ENCODE measurements around the gene HCST.
"Not testable (repeated sequence)": the region's sequence is repeated elsewhere in the genome, so short reads cannot be mapped to it uniquely, and the experiment has no call there.

HCST gene

GRCh38 chr19:35882114-35882832 is 20.1 kb upstream of the HCST start:
- peak; percentile 61 for DNase-seq

DNA sequence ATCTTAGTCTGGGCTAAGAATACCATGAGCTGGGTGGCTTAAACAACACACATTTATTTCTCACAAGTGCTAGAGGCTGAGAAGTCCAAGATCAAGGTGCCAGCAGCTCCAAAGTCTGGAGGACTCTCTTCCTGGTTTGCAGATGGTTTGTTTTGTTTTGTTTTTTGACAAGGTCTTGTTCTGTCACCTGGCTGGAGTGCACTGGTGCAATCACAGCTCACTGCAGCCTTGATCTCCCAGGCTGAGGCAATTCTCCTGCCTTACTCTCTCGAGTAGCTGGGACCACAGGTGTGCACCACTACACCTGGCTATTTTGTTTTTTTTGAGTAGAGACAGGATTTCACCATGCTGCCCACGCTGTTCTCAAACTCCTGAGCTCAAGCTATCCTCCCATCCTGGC is 18.4 kb upstream of the HCST start:
- no peak for DNase-seq

GRCh38 chr19:35885225-35885738 is 17.0 kb upstream of the HCST start:
- DNase-seq: no peak

GRCh38 chr19:35885904-35886303 is 16.4 kb upstream of the HCST start:
- no peak for DNase-seq

GRCh38 chr19:35887197-35887596 is 15.1 kb upstream of the HCST start:
- no peak for DNase-seq

DNA sequence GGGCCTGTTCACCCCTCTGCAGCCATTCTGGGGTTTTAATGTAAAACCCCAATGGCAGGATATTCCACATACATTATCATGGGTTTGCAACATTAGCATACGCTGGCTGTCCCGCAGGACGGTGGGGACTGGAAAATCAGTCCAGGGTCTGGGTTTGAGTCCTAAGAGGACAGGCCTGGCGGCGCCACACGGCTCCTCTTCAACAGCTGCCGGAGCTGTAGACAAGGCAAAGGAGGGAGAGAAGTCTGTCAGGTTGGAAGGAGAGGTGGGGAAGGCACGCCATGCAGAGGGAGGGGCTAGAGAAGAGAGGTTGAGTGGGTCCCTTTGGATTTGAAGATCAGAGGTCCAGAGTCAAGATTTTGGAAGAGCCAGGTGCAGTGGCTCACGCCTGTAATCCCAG is 13.9 kb upstream of the HCST start:
- no peak for DNase-seq

DNA sequence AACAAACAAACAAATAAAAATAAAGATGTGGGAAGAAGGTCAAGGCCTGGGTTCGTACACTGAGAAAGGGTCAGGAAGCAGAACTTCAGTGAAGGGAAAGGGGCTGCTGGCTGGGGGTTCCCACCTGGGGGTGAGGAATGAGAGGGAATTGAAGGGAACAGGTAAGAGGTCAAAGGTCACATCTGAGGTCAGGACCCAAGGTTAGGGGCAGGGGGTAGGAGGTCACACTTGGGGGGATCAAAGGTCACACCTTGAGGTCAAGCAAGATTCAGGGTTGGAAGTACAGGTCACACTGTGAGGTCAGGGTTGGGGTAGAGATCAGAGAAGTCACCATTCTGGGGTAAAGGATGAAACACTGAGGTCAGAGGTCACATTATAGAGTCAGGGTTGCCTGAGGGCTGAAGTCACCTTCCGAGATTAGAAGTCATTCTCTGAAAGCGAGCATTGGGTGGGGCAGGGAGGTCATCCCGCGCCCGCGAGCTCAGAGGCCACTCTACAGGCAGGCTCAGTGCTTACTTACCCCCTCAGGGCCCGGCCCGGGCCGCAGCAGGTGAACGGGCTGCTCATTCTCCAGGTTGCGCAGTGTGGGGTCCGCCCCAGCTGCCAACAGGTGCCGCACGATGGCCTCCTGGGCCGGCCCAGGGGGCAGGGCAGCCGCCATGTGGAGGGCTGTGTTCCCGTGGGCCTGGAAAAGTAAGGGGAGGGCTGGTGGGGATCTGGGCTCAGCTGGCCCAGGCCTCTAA is 12.8 kb upstream of the HCST start:
- DNase-seq: no peak

DNA sequence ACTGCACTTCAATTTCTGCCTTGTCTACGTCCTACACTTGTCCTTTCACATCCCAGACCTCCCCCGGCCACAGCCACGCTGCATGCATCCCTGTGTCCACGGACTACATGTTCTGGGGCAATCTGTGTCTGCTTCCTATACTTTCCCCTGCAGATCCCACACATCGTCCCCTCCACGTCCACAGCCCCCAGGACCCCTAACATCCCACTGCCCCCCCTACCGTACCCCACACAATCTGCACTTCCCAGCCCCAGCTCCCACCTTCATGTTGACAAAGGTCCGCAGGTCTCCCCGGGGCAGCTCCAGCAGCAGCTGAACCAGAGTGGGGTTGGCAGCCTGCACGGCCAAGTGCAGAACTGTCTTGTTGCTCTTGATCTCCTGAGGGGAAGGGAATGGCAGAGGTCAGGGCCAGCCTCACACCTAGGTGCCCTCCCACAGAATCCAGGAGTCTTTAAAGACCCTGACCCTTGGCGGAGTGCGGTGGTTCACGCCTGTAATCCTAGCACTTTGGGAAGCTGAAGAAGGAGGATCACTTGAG is 12.1 kb upstream of the HCST start:
- DNase-seq: no peak

DNA sequence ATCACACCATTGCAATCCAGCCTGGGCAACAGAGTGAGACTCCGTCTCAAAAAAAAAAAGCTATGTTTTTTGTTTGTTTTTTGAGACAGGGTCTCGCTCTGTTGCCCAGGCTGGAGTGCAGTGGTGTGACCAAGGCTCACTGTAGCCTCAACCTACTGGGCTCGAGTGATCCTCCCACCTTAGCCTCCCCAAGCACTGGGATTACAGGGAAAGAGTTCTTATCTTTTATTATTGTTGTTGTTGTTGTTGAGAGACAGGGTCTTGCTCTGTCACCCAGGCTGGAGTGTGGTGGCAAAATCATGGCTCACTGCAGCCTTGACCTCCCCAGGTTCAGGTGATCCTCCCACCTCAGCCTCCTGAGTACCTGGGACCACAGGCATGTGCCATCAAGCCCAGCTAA is 10.5 kb upstream of the HCST start:
- not testable (repeated sequence) for DNase-seq

DNA sequence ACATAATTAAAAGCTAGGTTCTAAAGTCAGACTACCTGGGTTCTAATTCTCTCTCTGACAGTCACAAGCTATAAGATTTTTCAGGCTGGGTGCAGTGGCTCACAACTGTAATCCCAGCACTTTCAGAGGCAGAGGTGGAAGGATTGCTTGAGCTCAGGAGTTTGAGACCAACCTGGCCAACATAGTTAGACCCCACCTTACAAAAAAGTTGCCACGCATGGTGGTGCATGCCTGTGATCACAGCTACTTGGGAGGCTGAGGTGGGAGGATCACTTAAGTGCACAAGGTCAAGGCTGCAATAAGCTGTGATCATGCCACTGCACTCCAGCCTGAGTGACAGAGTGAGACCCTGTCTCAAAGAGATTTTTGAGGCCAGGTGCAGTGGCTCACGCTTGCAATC is 8.0 kb upstream of the HCST start:
- no peak for DNase-seq

DNA sequence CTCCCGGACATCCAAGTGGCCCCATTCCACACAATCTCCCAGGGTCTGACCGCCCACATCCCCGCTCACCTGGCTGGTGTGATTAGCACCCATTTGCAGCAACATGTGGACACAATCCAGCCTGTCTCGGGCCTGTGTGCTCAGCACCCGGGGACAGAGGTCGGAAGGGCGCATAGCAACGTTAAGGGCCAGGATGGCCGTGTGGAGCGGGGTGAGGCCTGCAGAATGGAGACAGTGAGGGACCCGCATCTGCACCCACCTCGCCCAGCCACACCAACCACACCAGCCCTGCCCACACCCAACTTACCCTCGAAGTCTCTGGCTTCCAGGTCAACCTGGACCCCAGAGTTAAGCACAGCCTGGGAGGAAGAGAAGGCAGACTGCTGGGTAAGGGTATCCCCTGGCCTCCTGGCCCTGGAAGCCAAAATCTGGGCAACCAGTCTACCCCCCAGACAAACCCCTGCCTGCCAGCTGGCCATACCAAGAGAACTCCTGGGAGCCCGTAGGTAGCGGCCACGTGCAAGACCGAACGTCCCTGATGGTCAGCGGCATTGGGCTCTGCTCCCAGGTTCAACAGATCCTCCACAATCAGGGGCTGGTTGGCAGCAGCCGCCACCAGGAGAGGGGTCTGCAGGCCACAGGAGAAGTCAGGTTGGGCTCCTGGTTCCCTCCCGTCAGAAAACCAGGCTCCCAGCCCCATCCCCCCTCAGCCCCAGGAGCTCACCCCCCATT is 6.3 kb upstream of the HCST start:
- DNase-seq: no peak

- no peak for DNase-seq
Measured at GRCh38 chr19:35896643-35897040, 5.7 kb upstream of the HCST start.

DNA sequence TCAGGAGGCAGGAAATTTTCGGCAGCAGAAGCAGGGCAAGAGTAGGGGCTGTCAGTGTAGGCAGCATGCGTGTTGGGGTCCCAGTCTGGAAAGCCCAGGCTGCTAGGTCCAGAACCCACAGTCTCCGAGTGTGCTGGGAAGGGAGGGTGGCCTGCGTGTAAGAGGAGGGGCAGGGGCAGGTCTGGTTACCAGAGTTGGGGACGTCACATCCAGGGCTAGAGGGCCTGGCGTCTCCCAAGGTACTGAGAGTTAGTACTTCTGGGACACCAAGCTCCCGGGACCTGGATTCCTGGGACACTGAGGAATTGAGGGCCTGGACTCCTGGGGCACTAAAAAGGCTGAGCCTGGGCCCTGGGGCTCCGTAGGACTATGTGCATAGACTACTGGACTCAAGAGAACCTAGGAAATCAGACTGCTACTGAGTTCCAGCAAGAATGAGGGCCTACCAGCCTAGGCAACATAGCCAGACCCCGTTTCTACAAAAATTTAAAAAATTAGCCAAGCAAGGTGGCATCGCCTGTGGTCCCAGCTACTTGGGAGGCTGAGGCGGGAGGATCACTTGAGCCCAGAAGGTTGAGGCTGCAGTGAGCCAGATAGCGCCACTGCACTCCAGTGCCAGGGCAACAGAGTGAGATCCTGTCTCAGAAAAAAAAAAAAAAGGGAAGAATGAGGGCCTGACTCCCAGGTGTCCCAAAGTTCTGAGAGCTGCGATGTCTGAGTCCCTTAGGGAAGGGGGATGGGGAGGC is 4.5 kb upstream of the HCST start:
- no peak for DNase-seq

DNA sequence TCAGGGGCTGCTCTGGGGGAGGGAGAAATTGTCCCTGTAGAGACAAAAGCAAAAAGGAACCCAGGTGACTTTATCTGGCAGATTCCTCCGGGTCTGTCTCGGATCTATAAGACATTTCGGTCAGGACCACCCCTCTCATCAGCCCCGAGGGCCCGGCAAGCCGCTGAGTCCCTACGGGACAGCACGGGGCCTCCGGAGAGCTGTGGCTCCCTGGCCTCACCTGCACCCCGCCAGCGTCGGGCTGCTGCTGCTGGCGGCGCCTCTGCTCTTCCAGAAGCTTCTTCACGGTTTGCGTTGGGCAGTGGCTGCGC is 3.9 kb upstream of the HCST start:
- DNase-seq: no peak

- DNase-seq: peak; percentile 68
Measured at GRCh38 chr19:35899547-35900214, 2.6 kb upstream of the HCST start.

- no peak for DNase-seq
Measured at GRCh38 chr19:35901055-35901644, 1.2 kb upstream of the HCST start.

DNA sequence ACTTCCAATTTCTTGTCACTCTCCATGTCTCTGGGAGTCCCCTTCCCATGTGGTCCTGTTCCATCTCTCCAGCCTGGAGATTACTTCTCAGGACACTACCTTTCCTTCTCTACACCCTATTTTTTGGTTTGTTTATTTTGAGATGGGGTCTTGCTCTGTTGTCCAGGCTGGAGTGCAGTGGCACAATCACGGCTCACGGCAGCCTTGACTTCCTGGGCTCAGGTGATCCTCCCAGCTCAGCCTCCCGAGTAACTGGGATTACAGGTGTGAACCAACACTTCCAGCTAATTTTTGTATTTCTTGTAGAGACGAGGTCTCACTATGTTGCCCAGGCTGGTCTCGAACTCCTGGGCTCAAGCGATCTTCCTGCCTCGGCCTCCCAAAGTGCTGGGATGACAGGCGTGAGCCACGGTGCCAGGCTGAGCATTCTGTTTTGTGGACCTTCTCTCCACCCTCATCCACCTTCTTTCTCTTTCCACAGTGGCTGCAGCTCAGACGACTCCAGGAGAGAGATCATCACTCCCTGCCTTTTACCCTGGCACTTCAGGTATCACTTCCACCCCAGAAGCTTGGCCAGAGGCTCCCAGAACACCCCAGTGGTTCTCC is 644 bp downstream of the HCST start:
- DNase-seq: no peak

- peak; percentile 75 for DNase-seq
Measured at GRCh38 chr19:35903550-35904179, 1.3 kb downstream of the HCST start.

DNA sequence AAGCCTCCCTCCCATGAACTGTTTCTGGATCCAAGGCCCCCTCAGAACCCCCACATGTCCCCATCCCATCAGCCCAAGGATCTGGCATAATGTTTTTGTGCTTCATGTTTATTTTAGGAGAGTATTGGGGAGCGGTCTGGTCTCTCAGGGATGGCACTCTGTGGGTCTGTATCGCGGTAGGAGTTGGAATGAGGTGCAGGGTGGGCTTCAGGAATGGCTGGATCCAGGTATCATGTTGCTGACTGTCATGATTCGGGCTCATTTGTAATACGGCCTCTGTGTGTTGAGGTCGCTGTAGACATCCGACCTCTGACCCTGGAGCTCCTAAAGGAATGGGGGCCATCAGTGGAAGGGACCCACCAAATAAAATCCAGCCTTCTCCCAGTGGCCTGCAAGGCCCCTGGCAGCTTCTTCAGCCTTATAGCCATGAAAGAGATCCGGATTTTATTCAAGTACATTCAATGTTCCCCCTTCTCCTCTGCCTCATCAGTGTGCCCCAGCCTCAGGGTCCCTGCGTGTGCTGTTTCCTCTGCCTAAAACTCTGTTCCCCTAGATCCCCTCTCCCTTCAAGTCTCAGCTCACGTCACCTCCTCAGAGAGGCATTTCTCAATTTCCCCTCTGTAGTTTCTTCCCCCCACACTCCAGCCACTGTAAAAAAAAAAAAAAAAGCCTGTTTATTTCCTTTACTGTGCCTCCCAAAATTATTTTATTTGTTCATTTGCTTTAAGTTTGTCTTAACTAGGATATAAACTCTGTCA is 2.2 kb downstream of the HCST start:
- DNase-seq: no peak

DNA sequence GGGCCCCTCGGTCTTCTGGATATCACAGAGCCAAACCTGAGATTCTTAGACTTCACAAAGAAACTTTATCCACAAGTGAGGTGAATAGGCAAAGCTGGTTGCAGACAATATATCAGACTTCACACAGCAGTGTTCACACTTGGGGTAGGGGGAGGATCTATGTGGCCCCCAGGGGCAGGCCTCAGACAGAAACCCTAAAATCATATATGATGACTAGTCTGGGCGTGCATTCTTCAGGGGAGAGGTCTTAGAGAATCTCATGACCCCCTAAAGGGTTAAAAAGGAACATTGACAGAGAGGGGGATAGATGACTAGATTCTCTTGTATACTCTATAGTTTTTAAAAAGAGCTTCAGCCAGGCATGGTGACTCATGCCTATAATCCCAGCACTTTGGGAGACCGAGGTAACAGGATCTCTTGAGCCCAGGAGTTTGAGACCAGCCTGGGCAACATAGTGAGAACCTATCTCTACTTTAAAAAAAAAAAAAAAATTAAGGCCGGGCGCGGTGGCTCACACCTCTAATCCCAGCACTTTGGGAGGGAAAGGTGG is 2.9 kb downstream of the HCST start:
- no peak for DNase-seq
